ENCODE measurements around the gene INHBC.

DNA sequence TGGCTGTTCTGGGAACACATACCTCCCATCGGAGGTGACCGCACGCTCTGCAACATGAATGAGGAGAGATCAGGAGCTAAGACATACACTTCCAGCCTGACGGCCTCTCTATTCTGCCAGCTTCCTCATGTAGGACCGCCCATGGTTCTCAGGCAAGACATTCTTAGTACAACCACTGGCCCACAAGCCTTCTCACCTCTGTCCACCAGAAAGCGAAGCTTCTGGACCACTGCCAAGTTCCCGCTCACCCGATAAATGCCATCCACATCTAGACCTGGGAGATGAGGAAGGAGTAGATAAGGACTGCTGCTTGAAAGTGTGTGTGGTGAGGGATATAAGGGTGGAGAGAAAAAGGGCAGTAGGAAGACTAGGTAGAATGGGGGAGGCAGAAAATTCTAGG is 39.8 kb downstream of the INHBC start:
- no peak for TF ChIP-seq EP300 (IDR thresholded peaks at IDR 0.05)
- TF ChIP-seq, protein P1, sequence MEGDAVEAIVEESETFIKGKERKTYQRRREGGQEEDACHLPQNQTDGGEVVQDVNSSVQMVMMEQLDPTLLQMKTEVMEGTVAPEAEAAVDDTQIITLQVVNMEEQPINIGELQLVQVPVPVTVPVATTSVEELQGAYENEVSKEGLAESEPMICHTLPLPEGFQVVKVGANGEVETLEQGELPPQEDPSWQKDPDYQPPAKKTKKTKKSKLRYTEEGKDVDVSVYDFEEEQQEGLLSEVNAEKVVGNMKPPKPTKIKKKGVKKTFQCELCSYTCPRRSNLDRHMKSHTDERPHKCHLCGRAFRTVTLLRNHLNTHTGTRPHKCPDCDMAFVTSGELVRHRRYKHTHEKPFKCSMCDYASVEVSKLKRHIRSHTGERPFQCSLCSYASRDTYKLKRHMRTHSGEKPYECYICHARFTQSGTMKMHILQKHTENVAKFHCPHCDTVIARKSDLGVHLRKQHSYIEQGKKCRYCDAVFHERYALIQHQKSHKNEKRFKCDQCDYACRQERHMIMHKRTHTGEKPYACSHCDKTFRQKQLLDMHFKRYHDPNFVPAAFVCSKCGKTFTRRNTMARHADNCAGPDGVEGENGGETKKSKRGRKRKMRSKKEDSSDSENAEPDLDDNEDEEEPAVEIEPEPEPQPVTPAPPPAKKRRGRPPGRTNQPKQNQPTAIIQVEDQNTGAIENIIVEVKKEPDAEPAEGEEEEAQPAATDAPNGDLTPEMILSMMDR (IDR thresholded peaks at IDR 0.05): no peak
- TF ChIP-seq POLR2A (IDR thresholded peaks at IDR 0.05): no peak
- no peak for TF ChIP-seq POLR2AphosphoS5 (IDR thresholded peaks at IDR 0.05)
